Measurements from ENCODE around the gene PLAU. TPM values are rescaled to one million over a fixed set of nuclear protein-coding genes. Genes with fewer than 3 reads are reported as not detected.
A peak's percentile ranks its signal among the peaks of the same experiment; 100 is the strongest.

The PLAU gene
- total RNA-seq, 2 experiments from 2014 or later = 0.74 to 2.0 TPM

GRCh38 chr10:73906524-73907447, 4.1 kb upstream of the PLAU start:
- peaks cover 43% of the 10 kb centered on the region for H3K4me1 ChIP-seq (ENCODE audit: insufficient read depth, low read length, poor library complexity, severe bottlenecking)
- H4K20me1 ChIP-seq (ENCODE audit: insufficient read depth, low read length) = no peaks in the 10 kb centered on the region
- H3K4me2 ChIP-seq (ENCODE audit: low read length) = no peak overlapping the region
- H3K9me3 ChIP-seq (ENCODE audit: low read length) = no peaks in the 10 kb centered on the region
- no peaks in the 10 kb centered on the region for H3K79me2 ChIP-seq (ENCODE audit: insufficient read depth, low read depth, low read length)
- H3K4me3 ChIP-seq (ENCODE audit: low read depth, low read length, poor library complexity, severe bottlenecking) = no peak overlapping the region
- H2AFZ ChIP-seq (ENCODE audit: low read length) = no peak overlapping the region
- no peaks in the 10 kb centered on the region for H3K9me2 ChIP-seq (ENCODE audit: insufficient read depth, low read length)
- DNase-seq (ENCODE audit: low spot score) = no peak
- TF ChIP-seq CTCF (conservative IDR thresholded peaks at IDR 0.05; ENCODE audit: low read length) (no peak), EZH2phosphoT487 (IDR thresholded peaks at IDR 0.05; ENCODE audit: borderline replicate concordance, low read depth, low read length) (no peak)
- ChIA-PET CTCF (ENCODE audit: unreplicated experiment) (interaction anchor here (0.7 kb wide), 1 partner anchor 13 kb away, joined by 6 read pairs; no protein-coding TSS in a partner anchor), POLR2A (interaction anchor here (0.6 to 0.8 kb wide), 3 partner anchors 14 to 119 kb away, joined by 3 to 8 read pairs (median 4); no protein-coding TSS in a partner anchor)
- intact Hi-C loops (cut with micrococcal nuclease; ENCODE audit: unreplicated experiment) = no loop called here
- no peaks in the 10 kb centered on the region for H3K36me3 ChIP-seq (ENCODE audit: insufficient read depth, low read length)
- BruUV-seq (replicated peaks) = no TSS peak
- no peak overlapping the region for H3K27ac ChIP-seq (ENCODE audit: low read depth, low read length, poor library complexity, severe bottlenecking)

GRCh38 chr10:73907841-73908517, 3.0 kb upstream of the PLAU start:
- H3K4me3 ChIP-seq (ENCODE audit: low read depth, low read length, poor library complexity, severe bottlenecking) = no peak overlapping the region
- H3K27ac ChIP-seq (ENCODE audit: low read depth, low read length, poor library complexity, severe bottlenecking) = no peak overlapping the region
- intact Hi-C loops (cut with micrococcal nuclease; ENCODE audit: unreplicated experiment) = no loop called here
- peaks cover 39% of the 10 kb centered on the region for H3K4me1 ChIP-seq (ENCODE audit: insufficient read depth, low read length, poor library complexity, severe bottlenecking)
- CTCF ChIA-PET (ENCODE audit: unreplicated experiment) = interaction anchor here (0.5 kb wide), 1 partner anchor 1096 kb away, joined by 3 read pairs; no protein-coding TSS in a partner anchor
- H3K9me2 ChIP-seq (ENCODE audit: insufficient read depth, low read length) = no peaks in the 10 kb centered on the region
- TF ChIP-seq CTCF (conservative IDR thresholded peaks at IDR 0.05; ENCODE audit: low read length) (no peak), EZH2phosphoT487 (IDR thresholded peaks at IDR 0.05; ENCODE audit: borderline replicate concordance, low read depth, low read length) (no peak)
- H4K20me1 ChIP-seq (ENCODE audit: insufficient read depth, low read length) = no peaks in the 10 kb centered on the region
- H3K79me2 ChIP-seq (ENCODE audit: insufficient read depth, low read depth, low read length) = no peaks in the 10 kb centered on the region
- DNase-seq (ENCODE audit: low spot score) = no peak
- H2AFZ ChIP-seq (ENCODE audit: low read length) = no peak overlapping the region; the same call in 1 of the 2 replicates
- no TSS peak for BruUV-seq (replicated peaks)
- H3K9me3 ChIP-seq (ENCODE audit: low read length) = no peaks in the 10 kb centered on the region
- H3K4me2 ChIP-seq (ENCODE audit: low read length) = peak overlapping the region; percentile 63
- POLR2A ChIA-PET = interaction anchor here (0.6 to 1.1 kb wide), 4 partner anchors 10 to 322 kb away, joined by 3 to 4 read pairs (median 4); no protein-coding TSS in a partner anchor
- no peaks in the 10 kb centered on the region for H3K36me3 ChIP-seq (ENCODE audit: insufficient read depth, low read length)

Data from OCI-LY7 (cell line).